ENCODE results near the gene MLXIPL. TPM values are rescaled to one million over a fixed set of nuclear protein-coding genes. Genes with fewer than 3 reads are reported as not detected.

MLXIPL gene
- total RNA-seq, 4 donors from 2014 or later, result 37.3 to 217 (median 54.5) TPM

GRCh38 chr7:73642834-73643233 lies 18.5 kb upstream of the MLXIPL start:
- ATAC-seq (ENCODE audit: low FRiP score) (no peak), DNase-seq (ENCODE audit: low spot score) (no peak)
- no peak for TF ChIP-seq CTCF (IDR thresholded peaks at IDR 0.05)

GRCh38 chr7:73638911-73639310 lies 14.6 kb upstream of the MLXIPL start:
- ATAC-seq (ENCODE audit: low FRiP score), result no peak
- no peak for TF ChIP-seq CTCF (IDR thresholded peaks at IDR 0.05)
- no peak for DNase-seq (ENCODE audit: low spot score)

GRCh38 chr7:73635428-73636200 lies 11.3 kb upstream of the MLXIPL start:
- DNase-seq (ENCODE audit: low spot score) (no peak), ATAC-seq (ENCODE audit: low FRiP score) (no peak)
- TF ChIP-seq CTCF (IDR thresholded peaks at IDR 0.05), result no peak

- DNase-seq (ENCODE audit: low spot score) (no peak), ATAC-seq (ENCODE audit: low FRiP score) (no peak)
- no peak for TF ChIP-seq CTCF (IDR thresholded peaks at IDR 0.05)
Measured at GRCh38 chr7:73633844-73634243, 9.5 kb upstream of the MLXIPL start.

GRCh38 chr7:73633323-73633722 lies 9.0 kb upstream of the MLXIPL start:
- DNase-seq (ENCODE audit: low spot score) (no peak), ATAC-seq (ENCODE audit: low FRiP score) (no peak)
- no peak for TF ChIP-seq CTCF (IDR thresholded peaks at IDR 0.05)

- no peak for ATAC-seq (ENCODE audit: low FRiP score)
Measured at GRCh38 chr7:73631558-73631957, 7.2 kb upstream of the MLXIPL start.

More at GRCh38 chr7:73631558-73631957, 7.2 kb upstream of the MLXIPL start:
- no peak for TF ChIP-seq CTCF (IDR thresholded peaks at IDR 0.05)
- no peak for DNase-seq (ENCODE audit: low spot score)
